GM10266 (cell line): ENCODE data around the gene DRC3.

Source experiments
- DNase-seq: peaks from one replicate; pipeline ENCODE4 v3.0.0; 2012; ENCODE audit errors: extremely low spot score
- TF ChIP-seq, protein P1 (sequence below): IDR thresholded peaks from 2 replicates; pipeline ENCODE4 v1.5.1; 2012; ENCODE audit warnings: mild to moderate bottlenecking, low read depth; ENCODE audit not compliant: control insufficient read depth, insufficient read depth; ENCODE audit errors: missing control alignments

DRC3 gene

DNA sequence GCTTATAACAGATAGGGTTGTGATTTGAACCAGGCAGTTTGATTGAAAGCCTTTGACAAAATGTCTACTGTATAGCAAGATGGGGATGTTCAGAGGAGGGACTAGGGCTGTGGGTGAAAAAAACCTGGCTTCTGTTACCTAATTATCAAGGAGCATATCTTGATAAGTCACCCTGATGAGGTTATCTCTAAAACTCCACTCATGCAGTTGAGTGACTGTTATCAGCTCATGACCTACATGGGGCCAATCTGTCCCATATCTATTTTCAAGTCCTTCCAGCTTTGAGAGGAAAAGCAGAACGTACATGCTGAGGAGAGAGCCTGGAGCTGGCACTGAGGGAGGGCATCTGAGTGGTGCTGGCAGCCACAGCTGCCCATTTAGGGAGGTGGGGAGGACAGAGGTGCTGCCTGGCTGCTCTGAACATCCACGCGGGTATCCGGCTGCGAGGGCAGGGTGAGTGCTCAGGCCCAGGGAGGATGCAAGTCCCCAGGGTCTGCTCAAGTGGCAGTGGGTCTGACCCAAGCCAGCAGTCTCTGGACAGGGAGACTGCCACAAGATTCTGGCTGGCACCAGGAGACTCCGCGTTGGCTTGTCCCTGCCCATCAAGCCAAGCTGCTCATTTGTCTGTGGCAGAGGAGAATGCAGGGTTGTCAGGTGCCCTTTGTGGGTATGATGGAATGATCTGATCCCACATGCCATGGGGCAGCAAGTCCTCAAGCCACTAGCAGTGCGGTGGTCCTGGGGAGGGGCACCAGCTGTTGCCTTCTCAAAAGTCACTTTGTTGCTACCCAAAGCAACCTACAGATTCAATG lies 37.2 kb downstream of the DRC3 start:
- TF ChIP-seq, protein P1, sequence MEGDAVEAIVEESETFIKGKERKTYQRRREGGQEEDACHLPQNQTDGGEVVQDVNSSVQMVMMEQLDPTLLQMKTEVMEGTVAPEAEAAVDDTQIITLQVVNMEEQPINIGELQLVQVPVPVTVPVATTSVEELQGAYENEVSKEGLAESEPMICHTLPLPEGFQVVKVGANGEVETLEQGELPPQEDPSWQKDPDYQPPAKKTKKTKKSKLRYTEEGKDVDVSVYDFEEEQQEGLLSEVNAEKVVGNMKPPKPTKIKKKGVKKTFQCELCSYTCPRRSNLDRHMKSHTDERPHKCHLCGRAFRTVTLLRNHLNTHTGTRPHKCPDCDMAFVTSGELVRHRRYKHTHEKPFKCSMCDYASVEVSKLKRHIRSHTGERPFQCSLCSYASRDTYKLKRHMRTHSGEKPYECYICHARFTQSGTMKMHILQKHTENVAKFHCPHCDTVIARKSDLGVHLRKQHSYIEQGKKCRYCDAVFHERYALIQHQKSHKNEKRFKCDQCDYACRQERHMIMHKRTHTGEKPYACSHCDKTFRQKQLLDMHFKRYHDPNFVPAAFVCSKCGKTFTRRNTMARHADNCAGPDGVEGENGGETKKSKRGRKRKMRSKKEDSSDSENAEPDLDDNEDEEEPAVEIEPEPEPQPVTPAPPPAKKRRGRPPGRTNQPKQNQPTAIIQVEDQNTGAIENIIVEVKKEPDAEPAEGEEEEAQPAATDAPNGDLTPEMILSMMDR, result no peak
- DNase-seq, result no peak

- TF ChIP-seq, protein P1, result no peak
- DNase-seq, result no peak
Observed at GRCh38 chr17:18011286-18011685, 38.6 kb downstream of the DRC3 start.

DNA sequence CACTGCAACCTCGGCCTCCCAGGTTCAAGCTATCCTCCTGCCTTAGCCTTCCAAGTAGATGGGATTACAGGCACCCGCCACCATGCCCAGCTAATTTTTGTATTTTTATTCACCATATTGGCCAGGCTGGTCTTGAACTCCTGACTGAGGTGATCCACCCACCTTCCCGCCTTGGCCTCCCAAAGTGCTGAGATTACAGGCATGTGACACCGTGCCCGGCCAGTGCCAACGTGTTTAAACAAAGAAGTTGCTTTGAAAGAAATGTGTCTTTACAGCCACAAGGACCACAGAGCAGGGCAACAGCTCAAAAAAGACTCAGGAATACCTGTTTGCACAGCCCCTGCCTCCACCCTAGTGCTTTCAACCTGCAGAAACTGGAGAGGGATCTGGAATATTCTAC lies 41.3 kb downstream of the DRC3 start:
- no peak for DNase-seq
- TF ChIP-seq, protein P1, result no peak

DNA sequence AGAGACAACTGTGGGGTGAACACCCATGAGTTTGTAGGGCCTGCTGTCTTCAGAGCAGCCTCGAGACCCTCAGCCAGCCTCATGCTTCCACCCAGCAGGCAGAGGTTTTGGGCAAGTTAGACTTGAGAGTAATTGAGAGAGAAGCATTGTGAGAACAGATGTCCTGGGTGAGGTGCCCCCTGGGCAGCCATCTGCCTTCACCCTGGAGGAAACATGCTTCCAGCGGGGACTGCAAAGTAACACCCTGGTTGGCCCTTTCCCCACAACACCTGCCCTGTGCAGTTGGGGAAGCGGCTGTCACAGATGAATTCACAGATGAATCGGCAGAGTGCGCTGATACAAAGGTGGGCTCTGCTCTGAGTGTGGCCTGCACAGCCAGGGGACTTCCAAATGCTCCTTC lies 42.9 kb downstream of the DRC3 start:
- no peak for DNase-seq
- TF ChIP-seq, protein P1, result no peak

DNA sequence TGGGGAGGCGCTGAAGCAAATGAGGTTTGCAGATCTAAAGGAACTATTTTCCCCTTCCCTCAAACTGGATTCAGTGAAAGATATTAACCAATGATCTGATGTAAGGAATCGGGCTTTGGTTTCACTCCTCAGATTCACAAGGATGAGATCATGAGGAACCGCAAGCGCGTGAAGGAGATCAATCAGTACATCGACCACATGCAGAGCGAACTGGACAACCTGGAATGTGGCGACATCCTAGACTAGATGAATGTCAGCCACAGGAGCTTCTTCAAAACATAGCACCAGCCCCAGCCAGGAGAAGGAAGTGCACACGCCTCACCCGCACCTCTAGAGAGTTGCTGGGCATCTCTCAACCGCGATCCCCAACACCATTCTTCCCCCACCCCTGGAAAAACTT lies 43.8 kb downstream of the DRC3 start:
- TF ChIP-seq, protein P1, result no peak

DNA sequence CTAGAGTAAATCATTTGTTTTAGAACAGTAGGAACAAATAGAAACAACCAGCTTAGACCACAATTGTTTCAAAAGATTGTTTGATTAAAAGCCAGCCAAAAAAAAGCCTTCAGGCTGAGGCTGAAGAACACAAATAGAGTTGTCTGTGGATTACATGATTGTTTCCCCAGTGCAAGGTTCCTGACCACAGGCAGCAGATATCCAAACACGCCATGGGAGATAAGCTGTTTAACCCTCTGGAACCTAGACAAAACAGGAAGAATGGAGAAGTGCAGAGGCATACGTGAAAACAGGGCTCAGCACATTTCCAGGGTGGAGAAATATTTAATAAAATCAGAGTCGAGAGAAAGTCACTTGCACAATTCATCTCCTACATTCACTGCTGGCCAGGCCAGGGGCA lies 45.3 kb downstream of the DRC3 start:
- TF ChIP-seq, protein P1, result no peak
- DNase-seq, result no peak

More for the DNA sequence above, 43.8 kb downstream of the DRC3 start:
- no peak for DNase-seq

DNA sequence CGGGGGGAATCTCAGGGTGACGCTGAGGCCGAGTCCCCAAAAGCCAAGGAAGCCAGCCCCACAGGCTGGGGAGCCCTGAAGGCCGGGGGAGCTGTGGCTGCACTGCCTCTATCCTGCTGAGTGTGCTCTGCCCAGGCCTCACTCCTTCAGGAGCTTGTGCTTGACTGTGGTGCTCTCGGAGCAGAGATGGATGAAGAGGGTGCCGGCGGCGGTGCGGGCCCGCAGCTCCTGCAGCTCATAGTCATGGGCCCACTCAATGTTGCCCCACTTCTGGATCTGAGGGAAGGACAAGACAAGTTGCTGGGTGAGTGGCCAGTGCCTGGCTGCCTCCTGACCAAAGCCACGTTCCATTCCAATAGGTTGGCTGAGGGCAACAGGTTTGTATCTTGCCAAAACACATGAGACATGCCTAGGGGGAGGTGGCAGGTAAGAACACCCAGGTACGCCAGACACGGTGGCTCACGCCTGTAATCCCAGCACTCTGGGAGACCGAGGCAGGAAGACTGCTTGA lies 45.8 kb downstream of the DRC3 start:
- no peak for DNase-seq
- TF ChIP-seq, protein P1, result no peak
